CD1c-positive myeloid dendritic cell (primary cell): ENCODE results near the gene GNB1L.
A peak's percentile ranks its signal among the peaks of the same experiment; 100 is the strongest.

ENCODE experiments used
- DNase-seq: peaks from one replicate; pipeline ENCODE4 v3.0.0-alpha.2; 2016; ENCODE audit errors: extremely low spot score

GNB1L gene

GRCh38 chr22:19761725-19762567 lies 92.7 kb downstream of the GNB1L start:
- no peak for DNase-seq

- no peak for DNase-seq
These were observed 93.5 kb downstream of the GNB1L start for GRCh38 chr22:19760951-19761724.

GRCh38 chr22:19760058-19760950 lies 94.4 kb downstream of the GNB1L start, which contains the start of gene TBX1:
Gene TBX1, plus strand, starts transcription at chr22:19760778. Its CDS starts 66 bp downstream, at chr22:19760844.
- DNase-seq, result no peak

- DNase-seq, result no peak
These were observed 95.1 kb downstream of the GNB1L start for GRCh38 chr22:19759427-19760057.

- DNase-seq, result no peak
These were observed 95.7 kb downstream of the GNB1L start for GRCh38 chr22:19758896-19759426.

- DNase-seq, result no peak
These were observed 96.4 kb downstream of the GNB1L start for GRCh38 chr22:19757985-19758895.

GRCh38 chr22:19757140-19757984 lies 97.3 kb downstream of the GNB1L start:
- DNase-seq, result peak; percentile 28

- DNase-seq, result peak; percentile 39
These were observed 98.2 kb downstream of the GNB1L start for GRCh38 chr22:19756288-19757128.

GRCh38 chr22:19755722-19756287 lies 98.9 kb downstream of the GNB1L start:
- no peak for DNase-seq

- DNase-seq, result no peak
These were observed 99.4 kb downstream of the GNB1L start for GRCh38 chr22:19755145-19755710.

- no peak for DNase-seq
These were observed 100.0 kb downstream of the GNB1L start for GRCh38 chr22:19754701-19755144.

GRCh38 chr22:19753996-19754700 lies 100.5 kb downstream of the GNB1L start:
- DNase-seq, result no peak

- no peak for DNase-seq
These were observed 101.4 kb downstream of the GNB1L start for GRCh38 chr22:19753090-19753842.

GRCh38 chr22:19751497-19752245 lies 103.0 kb downstream of the GNB1L start:
- no peak for DNase-seq
